ENCODE measurements around the gene SCTR. TPM values are rescaled to one million over a fixed set of nuclear protein-coding genes. Genes with fewer than 3 reads are reported as not detected.

The SCTR gene
- total RNA-seq, 4 donors from 2014 or later, result 0.81 TPM; not detected in 3

- WGBS, 2 donors (ENCODE audit: low coverage in 1 of 2), result 93% methylated on average over 3 of the region's 16 CpGs; no CpG with 5 or more reads in 1 of the 2 donors
- no peak for TF ChIP-seq POLR2A (IDR thresholded peaks at IDR 0.05)
- Histone ChIP-seq H3K4me3 (no peak overlapping the region), H3K36me3 (no peaks in the 10 kb centered on the region), H3K9me3 (no peaks in the 10 kb centered on the region), H3K27me3 (peaks cover 16% of the 10 kb centered on the region), H3K27ac (no peak overlapping the region), H3K4me1 (peaks cover 0 to 7% (median 0%) of the 10 kb centered on the region in 3 donors)
- ATAC-seq, result no peak
These were observed 42.5 kb downstream of the SCTR start for GRCh38 chr2:119481501-119482455.

GRCh38 chr2:119480718-119481142, 43.6 kb downstream of the SCTR start:
- ATAC-seq, result no peak
- 83% methylated on average over 1 of the region's 11 CpGs; no CpG with 5 or more reads in 1 of the 2 donors for WGBS, 2 donors (ENCODE audit: low coverage in 1 of 2)
- H3K4me1 ChIP-seq, result peaks cover 0 to 16% (median 0%) of the 10 kb centered on the region in 3 donors
- TF ChIP-seq POLR2A (IDR thresholded peaks at IDR 0.05) (no peak), POLR2AphosphoS5 (IDR thresholded peaks at IDR 0.05) (no peak), EP300 (IDR thresholded peaks at IDR 0.05) (no peak)
- TF ChIP-seq, protein P1, sequence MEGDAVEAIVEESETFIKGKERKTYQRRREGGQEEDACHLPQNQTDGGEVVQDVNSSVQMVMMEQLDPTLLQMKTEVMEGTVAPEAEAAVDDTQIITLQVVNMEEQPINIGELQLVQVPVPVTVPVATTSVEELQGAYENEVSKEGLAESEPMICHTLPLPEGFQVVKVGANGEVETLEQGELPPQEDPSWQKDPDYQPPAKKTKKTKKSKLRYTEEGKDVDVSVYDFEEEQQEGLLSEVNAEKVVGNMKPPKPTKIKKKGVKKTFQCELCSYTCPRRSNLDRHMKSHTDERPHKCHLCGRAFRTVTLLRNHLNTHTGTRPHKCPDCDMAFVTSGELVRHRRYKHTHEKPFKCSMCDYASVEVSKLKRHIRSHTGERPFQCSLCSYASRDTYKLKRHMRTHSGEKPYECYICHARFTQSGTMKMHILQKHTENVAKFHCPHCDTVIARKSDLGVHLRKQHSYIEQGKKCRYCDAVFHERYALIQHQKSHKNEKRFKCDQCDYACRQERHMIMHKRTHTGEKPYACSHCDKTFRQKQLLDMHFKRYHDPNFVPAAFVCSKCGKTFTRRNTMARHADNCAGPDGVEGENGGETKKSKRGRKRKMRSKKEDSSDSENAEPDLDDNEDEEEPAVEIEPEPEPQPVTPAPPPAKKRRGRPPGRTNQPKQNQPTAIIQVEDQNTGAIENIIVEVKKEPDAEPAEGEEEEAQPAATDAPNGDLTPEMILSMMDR (IDR thresholded peaks at IDR 0.05), result no peak
- no peaks in the 10 kb centered on the region for H3K36me3 ChIP-seq
- peaks cover 22% of the 10 kb centered on the region for H3K27me3 ChIP-seq
- H3K27ac ChIP-seq, result no peak overlapping the region
- H3K9me3 ChIP-seq, result no peaks in the 10 kb centered on the region
- no peak overlapping the region for H3K4me3 ChIP-seq

DNA sequence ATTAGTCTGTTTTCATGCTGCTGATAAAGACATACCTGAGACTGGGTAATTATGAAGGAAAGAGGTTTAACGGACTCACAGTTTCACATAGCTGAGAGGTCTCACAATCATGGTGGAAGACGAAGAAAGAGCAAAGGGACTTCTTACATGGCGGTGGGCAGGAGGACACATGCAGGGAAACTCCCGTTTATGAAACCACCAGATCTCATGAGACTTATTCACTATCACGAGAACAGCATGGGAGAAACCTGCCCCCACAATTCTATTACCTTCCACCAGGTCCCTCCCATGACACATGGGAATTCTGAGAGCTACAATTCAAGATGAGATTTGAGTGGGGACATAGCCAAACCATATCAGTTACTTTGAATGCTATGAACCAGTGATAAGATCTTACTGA, 44.1 kb downstream of the SCTR start:
- 89% methylated on average over 5 of the region's 5 CpGs; no CpG with 5 or more reads in 1 of the 2 donors for WGBS, 2 donors (ENCODE audit: low coverage in 1 of 2)
- TF ChIP-seq, protein P1 (IDR thresholded peaks at IDR 0.05), result no peak
- no peak for TF ChIP-seq EP300 (IDR thresholded peaks at IDR 0.05)
- TF ChIP-seq POLR2AphosphoS5 (IDR thresholded peaks at IDR 0.05), result no peak
- no peak for TF ChIP-seq POLR2A (IDR thresholded peaks at IDR 0.05)
- no peak for ATAC-seq
- H3K4me1 ChIP-seq, result peaks cover 0 to 12% (median 0%) of the 10 kb centered on the region in 3 donors
- H3K36me3 ChIP-seq, result no peaks in the 10 kb centered on the region
- no peak overlapping the region for H3K4me3 ChIP-seq
- H3K27me3 ChIP-seq, result peaks cover 22% of the 10 kb centered on the region
- no peaks in the 10 kb centered on the region for H3K9me3 ChIP-seq
- H3K27ac ChIP-seq, result no peak overlapping the region

DNA sequence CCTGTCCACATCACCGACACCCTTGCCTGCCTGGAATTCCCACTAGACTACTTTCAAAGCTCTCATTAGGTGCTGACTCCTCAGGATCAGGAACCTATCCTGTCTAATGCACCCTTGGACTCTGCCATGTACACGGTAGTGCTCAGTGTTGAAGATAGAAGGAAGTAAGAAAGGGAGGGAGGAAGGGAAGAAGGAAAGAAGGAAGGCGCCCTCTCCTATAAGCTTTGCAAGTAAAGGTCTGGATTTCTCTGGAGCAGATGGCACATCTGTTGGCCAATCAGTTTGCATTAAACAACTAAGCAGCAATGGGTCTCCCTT, 45.3 kb downstream of the SCTR start:
- 90% methylated on average over 3 of the region's 3 CpGs; no CpG with 5 or more reads in 1 of the 2 donors for WGBS, 2 donors (ENCODE audit: low coverage in 1 of 2)
- TF ChIP-seq EP300 (IDR thresholded peaks at IDR 0.05) (no peak), POLR2A (IDR thresholded peaks at IDR 0.05) (no peak), POLR2AphosphoS5 (IDR thresholded peaks at IDR 0.05) (no peak)
- TF ChIP-seq, protein P1 (IDR thresholded peaks at IDR 0.05), result no peak
- peaks cover 22% of the 10 kb centered on the region for H3K27me3 ChIP-seq
- peaks cover 0 to 9% (median 0%) of the 10 kb centered on the region in 3 donors for H3K4me1 ChIP-seq
- H3K27ac ChIP-seq, result no peak overlapping the region
- no peak for ATAC-seq
- H3K36me3 ChIP-seq, result no peaks in the 10 kb centered on the region
- H3K9me3 ChIP-seq, result no peaks in the 10 kb centered on the region
- no peak overlapping the region for H3K4me3 ChIP-seq

- H3K4me1 ChIP-seq, result peaks cover 0 to 9% (median 0%) of the 10 kb centered on the region in 3 donors
- H3K4me3 ChIP-seq, result no peak overlapping the region
- TF ChIP-seq POLR2AphosphoS5 (IDR thresholded peaks at IDR 0.05), result no peak
- no peak for TF ChIP-seq POLR2A (IDR thresholded peaks at IDR 0.05)
- TF ChIP-seq, protein P1 (IDR thresholded peaks at IDR 0.05), result no peak
- TF ChIP-seq EP300 (IDR thresholded peaks at IDR 0.05), result no peak
- H3K9me3 ChIP-seq, result no peaks in the 10 kb centered on the region
- WGBS, 2 donors (ENCODE audit: low coverage in 1 of 2), result 78 to 100% methylated on average over 1 to 3 of the region's 12 CpGs
- H3K27me3 ChIP-seq, result peaks cover 22% of the 10 kb centered on the region
- H3K27ac ChIP-seq, result no peak overlapping the region
- no peaks in the 10 kb centered on the region for H3K36me3 ChIP-seq
- ATAC-seq, result no peak
These were observed 45.9 kb downstream of the SCTR start for GRCh38 chr2:119478188-119478977.
